NB4 (cell line): ENCODE measurements around the gene LASP1NB.

Source experiments
- MAX ChIP-seq: IDR thresholded peaks from 2 replicates; pipeline ENCODE4 v1.6.1; 2011; ENCODE audit warnings: low read depth, low read length
- MYC ChIP-seq: IDR thresholded peaks from 2 replicates; pipeline ENCODE4 v1.6.1; 2011; ENCODE audit warnings: low read depth, low read length
- POLR2A ChIP-seq: IDR thresholded peaks from 2 replicates; pipeline ENCODE4 v1.6.1; 2011; ENCODE audit warnings: mild to moderate bottlenecking; ENCODE audit not compliant: insufficient read length; ENCODE audit errors: extremely low read depth
- TF ChIP-seq, protein P1 (sequence below): IDR thresholded peaks from one replicate; pipeline ENCODE4 v1.5.1; 2012; ENCODE audit warnings: low read depth, low read length

DNA sequence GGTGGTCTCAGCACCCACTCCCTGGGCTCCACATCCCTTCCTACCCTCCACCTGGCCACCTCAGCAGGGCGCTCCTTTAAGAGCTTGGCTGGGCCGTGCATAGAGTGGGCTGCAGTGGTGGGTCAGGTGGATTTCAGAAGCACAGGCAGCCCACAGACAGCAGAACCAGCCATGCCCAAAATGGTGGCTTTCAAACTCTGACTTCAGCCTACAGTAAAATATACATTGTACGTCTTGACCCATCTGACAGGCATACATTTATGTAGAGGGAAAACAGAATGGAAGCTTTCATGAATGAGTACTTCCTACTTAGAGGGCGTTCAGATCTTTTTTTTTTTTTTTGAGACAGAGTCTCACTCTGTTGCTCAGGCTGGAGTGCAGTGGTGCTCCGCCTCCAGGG, 26.0 kb upstream of the LASP1NB start:
- TF ChIP-seq, protein P1, sequence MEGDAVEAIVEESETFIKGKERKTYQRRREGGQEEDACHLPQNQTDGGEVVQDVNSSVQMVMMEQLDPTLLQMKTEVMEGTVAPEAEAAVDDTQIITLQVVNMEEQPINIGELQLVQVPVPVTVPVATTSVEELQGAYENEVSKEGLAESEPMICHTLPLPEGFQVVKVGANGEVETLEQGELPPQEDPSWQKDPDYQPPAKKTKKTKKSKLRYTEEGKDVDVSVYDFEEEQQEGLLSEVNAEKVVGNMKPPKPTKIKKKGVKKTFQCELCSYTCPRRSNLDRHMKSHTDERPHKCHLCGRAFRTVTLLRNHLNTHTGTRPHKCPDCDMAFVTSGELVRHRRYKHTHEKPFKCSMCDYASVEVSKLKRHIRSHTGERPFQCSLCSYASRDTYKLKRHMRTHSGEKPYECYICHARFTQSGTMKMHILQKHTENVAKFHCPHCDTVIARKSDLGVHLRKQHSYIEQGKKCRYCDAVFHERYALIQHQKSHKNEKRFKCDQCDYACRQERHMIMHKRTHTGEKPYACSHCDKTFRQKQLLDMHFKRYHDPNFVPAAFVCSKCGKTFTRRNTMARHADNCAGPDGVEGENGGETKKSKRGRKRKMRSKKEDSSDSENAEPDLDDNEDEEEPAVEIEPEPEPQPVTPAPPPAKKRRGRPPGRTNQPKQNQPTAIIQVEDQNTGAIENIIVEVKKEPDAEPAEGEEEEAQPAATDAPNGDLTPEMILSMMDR = no peak
- TF ChIP-seq POLR2A (no peak), MAX (no peak), MYC (no peak)
